ENCODE results near the gene LIN52. TPM values are rescaled to one million over a fixed set of nuclear protein-coding genes. Genes with fewer than 3 reads are reported as not detected.

LIN52 gene
- polyA plus RNA-seq = 10 to 100 TPM in 3 of 4 donors, 1 to 10 TPM in 1; 6.1 to 22.1 (median 11.1) TPM
- long read RNA-seq, donor 1 = 0 reads
- long read RNA-seq, donor 2, partial matches to known transcripts = 0 of 1 reads
- long read RNA-seq, donor 2, other reads (novel, unspliced or antisense) = 0 of 1 reads
- long read RNA-seq, donor 3, partial matches to known transcripts = 0 of 3 reads
- long read RNA-seq, donor 3, other reads (novel, unspliced or antisense) = 0 of 3 reads
- long read RNA-seq, donor 4 = 0 reads
- long read RNA-seq, donor 5 = 0 reads
- long read RNA-seq, donor 6, partial matches to known transcripts = 0 of 4 reads
- long read RNA-seq, donor 6, other reads (novel, unspliced or antisense) = 0 of 4 reads
- long read RNA-seq, donor 7 = 0 reads
- long read RNA-seq, donor 8 = 0 reads
- long read RNA-seq, donor 9, partial matches to known transcripts = 0 of 1 reads
- long read RNA-seq, donor 9, other reads (novel, unspliced or antisense) = 0 of 1 reads
- long read RNA-seq, donor 10, partial matches to known transcripts = 0 of 1 reads
- long read RNA-seq, donor 10, other reads (novel, unspliced or antisense) = 0 of 1 reads

- no peaks in the 10 kb centered on the region for H3K36me3 ChIP-seq (ENCODE audit: control insufficient read depth in 3 of 3, insufficient read depth in 2 of 3, low read depth in 1 of 3, low read length in 3 of 3)
- H3K27ac ChIP-seq (ENCODE audit: low read depth in 1 of 3, low read length in 2 of 3) = peak within 1 kb of the TSS; percentile 56 to 86 (median 63)
- DNase-seq = peak; percentile 100
- H3K4me3 ChIP-seq (ENCODE audit: low read depth in 1 of 3, low read length in 3 of 3) = peak within 1 kb of the TSS; percentile 62 to 84 (median 65)
- H3K4me1 ChIP-seq (ENCODE audit: control insufficient read depth in 3 of 3, insufficient read depth in 2 of 3, low read depth in 1 of 3, low read length in 2 of 3) = peaks cover 2 to 15% (median 4%) of the 10 kb centered on the region in 3 donors
- 0% methylated on average over 45 to 46 of the region's 46 CpGs for WGBS, 3 donors
- FAIRE-seq = peak; percentile 96
- H3K27me3 ChIP-seq (ENCODE audit: control insufficient read depth in 3 of 3, insufficient read depth in 3 of 3, low read length in 3 of 3) = no peaks in the 10 kb centered on the region
- no peaks in the 10 kb centered on the region for H3K9me3 ChIP-seq (ENCODE audit: control insufficient read depth in 2 of 2, insufficient read depth in 1 of 2, low read depth in 1 of 2, low read length in 1 of 2)
Measured at GRCh38 chr14:74084277-74085046, at the start of gene LIN52, which contains the start of gene ALDH6A1. LIN52 (plus strand) TSS chr14:74084956; CDS start chr14:74084975, 19 bp downstream. ALDH6A1 (minus strand) TSS chr14:74084453; CDS start chr14:74084394, 59 bp downstream.

GRCh38 chr14:74035556-74035955, 49.2 kb upstream of the LIN52 start:
- Histone ChIP-seq H3K4me3 (ENCODE audit: low read depth in 1 of 3, low read length in 3 of 3) (no peak overlapping the region), H3K9me3 (ENCODE audit: control insufficient read depth in 2 of 2, insufficient read depth in 1 of 2, low read depth in 1 of 2, low read length in 1 of 2) (no peaks in the 10 kb centered on the region), H3K36me3 (ENCODE audit: control insufficient read depth in 3 of 3, insufficient read depth in 2 of 3, low read depth in 1 of 3, low read length in 3 of 3) (peaks cover 0 to 3% (median 0%) of the 10 kb centered on the region in 3 donors), H3K4me1 (ENCODE audit: control insufficient read depth in 3 of 3, insufficient read depth in 2 of 3, low read depth in 1 of 3, low read length in 2 of 3) (no peaks in the 10 kb centered on the region), H3K27ac (ENCODE audit: low read depth in 1 of 3, low read length in 2 of 3) (no peak overlapping the region), H3K27me3 (ENCODE audit: control insufficient read depth in 3 of 3, insufficient read depth in 3 of 3, low read length in 3 of 3) (no peaks in the 10 kb centered on the region)
- 92 to 97% (median 94%) methylated on average over 4 of the region's 4 CpGs for WGBS, 3 donors
- DNase-seq (no peak), FAIRE-seq (no peak)

DNA sequence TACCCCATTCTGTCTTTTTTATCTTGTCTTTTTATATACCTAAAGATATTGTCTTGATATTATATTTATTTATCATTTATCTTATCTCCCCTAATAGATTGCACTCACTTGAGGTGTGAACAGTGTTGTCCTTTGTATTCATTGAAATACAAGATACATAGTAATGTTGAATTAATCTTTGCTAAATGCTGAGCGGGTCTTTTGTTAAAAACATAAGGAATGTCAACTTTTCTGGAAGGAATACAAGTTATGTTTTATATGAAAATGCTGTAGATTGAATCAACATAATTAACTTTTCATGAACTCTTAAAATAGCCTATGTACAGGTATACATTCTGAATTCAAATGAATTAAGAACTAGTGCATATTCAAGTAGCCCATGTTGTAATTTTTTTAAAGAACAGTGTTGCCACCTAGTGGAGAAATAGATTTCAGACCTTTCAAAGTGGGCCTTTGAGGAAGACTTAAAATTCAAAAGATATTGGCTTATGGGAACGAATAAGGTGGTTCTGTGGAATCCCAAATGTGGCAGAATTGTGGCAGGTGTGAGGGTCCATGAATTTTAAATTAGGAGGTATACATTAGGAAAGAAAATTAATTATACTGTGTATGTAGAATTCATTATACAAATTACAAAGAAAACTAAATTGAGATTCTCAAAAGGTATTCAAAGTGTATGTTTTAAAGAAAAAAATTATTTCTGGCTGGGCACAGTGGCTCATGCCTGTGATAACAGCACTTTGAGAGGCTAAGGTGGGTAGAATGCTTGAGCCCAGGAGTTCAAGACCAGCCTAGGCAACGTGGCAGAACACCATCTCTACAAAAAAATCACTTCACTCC, 46.5 kb upstream of the LIN52 start:
- Histone ChIP-seq H3K36me3 (ENCODE audit: control insufficient read depth in 3 of 3, insufficient read depth in 2 of 3, low read depth in 1 of 3, low read length in 3 of 3) (peaks cover 0 to 6% (median 0%) of the 10 kb centered on the region in 3 donors), H3K4me1 (ENCODE audit: control insufficient read depth in 3 of 3, insufficient read depth in 2 of 3, low read depth in 1 of 3, low read length in 2 of 3) (no peaks in the 10 kb centered on the region), H3K27ac (ENCODE audit: low read depth in 1 of 3, low read length in 2 of 3) (no peak overlapping the region), H3K27me3 (ENCODE audit: control insufficient read depth in 3 of 3, insufficient read depth in 3 of 3, low read length in 3 of 3) (no peaks in the 10 kb centered on the region), H3K9me3 (ENCODE audit: control insufficient read depth in 2 of 2, insufficient read depth in 1 of 2, low read depth in 1 of 2, low read length in 1 of 2) (no peaks in the 10 kb centered on the region), H3K4me3 (ENCODE audit: low read depth in 1 of 3, low read length in 3 of 3) (no peak overlapping the region)
- 58 to 66% (median 62%) methylated on average over 3 of the region's 3 CpGs for WGBS, 3 donors
- peak; percentile 70 to 77 for DNase-seq
- FAIRE-seq = peak; percentile 82

DNA sequence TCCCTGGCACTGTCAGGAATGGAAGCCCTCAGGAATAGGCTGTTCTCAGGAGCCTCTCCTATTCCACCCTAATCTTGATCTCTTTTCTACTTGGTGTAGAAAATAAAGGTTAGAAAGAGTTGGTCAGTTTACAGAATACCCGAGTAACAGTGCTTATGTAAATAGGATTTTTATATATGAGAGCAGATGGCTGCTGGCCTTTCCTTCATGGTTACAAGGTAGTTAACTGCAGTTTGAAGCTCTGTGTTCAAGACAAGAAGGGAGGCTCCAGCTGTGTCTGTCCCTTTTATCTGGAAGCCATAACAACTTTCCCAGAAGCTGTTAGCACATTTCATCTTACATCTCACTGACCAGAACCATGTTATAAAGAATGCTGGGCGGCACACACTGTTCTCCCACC, 42.5 kb upstream of the LIN52 start:
- H3K36me3 ChIP-seq (ENCODE audit: control insufficient read depth in 3 of 3, insufficient read depth in 2 of 3, low read depth in 1 of 3, low read length in 3 of 3) = peaks cover 0 to 13% (median 0%) of the 10 kb centered on the region in 3 donors
- no peaks in the 10 kb centered on the region for H3K9me3 ChIP-seq (ENCODE audit: control insufficient read depth in 2 of 2, insufficient read depth in 1 of 2, low read depth in 1 of 2, low read length in 1 of 2)
- no peaks in the 10 kb centered on the region for H3K27me3 ChIP-seq (ENCODE audit: control insufficient read depth in 3 of 3, insufficient read depth in 3 of 3, low read length in 3 of 3)
- FAIRE-seq (no peak), DNase-seq (no peak)
- H3K4me3 ChIP-seq (ENCODE audit: low read depth in 1 of 3, low read length in 3 of 3) = no peak overlapping the region
- no peaks in the 10 kb centered on the region for H3K4me1 ChIP-seq (ENCODE audit: control insufficient read depth in 3 of 3, insufficient read depth in 2 of 3, low read depth in 1 of 3, low read length in 2 of 3)
- 46 to 83% (median 70%) methylated on average over 2 of the region's 2 CpGs for WGBS, 3 donors
- H3K27ac ChIP-seq (ENCODE audit: low read depth in 1 of 3, low read length in 2 of 3) = no peak overlapping the region

- DNase-seq (no peak), FAIRE-seq (no peak)
- no peaks in the 10 kb centered on the region for H3K9me3 ChIP-seq (ENCODE audit: control insufficient read depth in 2 of 2, insufficient read depth in 1 of 2, low read depth in 1 of 2, low read length in 1 of 2)
- no peak overlapping the region for H3K27ac ChIP-seq (ENCODE audit: low read depth in 1 of 3, low read length in 2 of 3)
- 96 to 97% (median 97%) methylated on average over 4 of the region's 4 CpGs for WGBS, 3 donors
- peaks cover 0 to 15% (median 0%) of the 10 kb centered on the region in 3 donors for H3K36me3 ChIP-seq (ENCODE audit: control insufficient read depth in 3 of 3, insufficient read depth in 2 of 3, low read depth in 1 of 3, low read length in 3 of 3)
- H3K4me3 ChIP-seq (ENCODE audit: low read depth in 1 of 3, low read length in 3 of 3) = no peak overlapping the region
- no peaks in the 10 kb centered on the region for H3K27me3 ChIP-seq (ENCODE audit: control insufficient read depth in 3 of 3, insufficient read depth in 3 of 3, low read length in 3 of 3)
- no peaks in the 10 kb centered on the region for H3K4me1 ChIP-seq (ENCODE audit: control insufficient read depth in 3 of 3, insufficient read depth in 2 of 3, low read depth in 1 of 3, low read length in 2 of 3)
Measured at GRCh38 chr14:74045522-74045921, 39.2 kb upstream of the LIN52 start.

DNA sequence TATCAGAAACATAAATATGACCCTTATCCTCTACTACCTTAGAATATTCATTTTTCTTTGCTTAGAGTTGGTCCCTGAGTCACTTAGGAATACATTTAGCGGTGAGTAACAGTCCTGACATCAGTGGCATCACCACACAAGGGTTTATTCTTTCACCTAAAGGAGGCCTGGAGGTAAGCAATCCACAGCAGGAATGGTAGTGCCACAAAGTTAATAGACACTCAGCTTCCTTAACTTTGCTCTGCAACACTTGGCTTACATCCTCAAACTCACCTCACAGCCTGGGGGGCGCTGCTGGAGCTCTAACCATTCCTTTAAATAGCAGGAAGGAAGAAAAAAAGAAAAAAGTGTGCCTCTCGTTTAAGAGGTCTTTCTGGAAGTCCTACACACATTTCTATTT, 36.5 kb upstream of the LIN52 start:
- DNase-seq (no peak), FAIRE-seq (no peak)
- no peak overlapping the region for H3K4me3 ChIP-seq (ENCODE audit: low read depth in 1 of 3, low read length in 3 of 3)
- WGBS, 3 donors = 54 to 64% (median 54%) methylated on average over 3 of the region's 3 CpGs
- no peaks in the 10 kb centered on the region for H3K9me3 ChIP-seq (ENCODE audit: control insufficient read depth in 2 of 2, insufficient read depth in 1 of 2, low read depth in 1 of 2, low read length in 1 of 2)
- peaks cover 0 to 12% (median 0%) of the 10 kb centered on the region in 3 donors for H3K36me3 ChIP-seq (ENCODE audit: control insufficient read depth in 3 of 3, insufficient read depth in 2 of 3, low read depth in 1 of 3, low read length in 3 of 3)
- H3K27ac ChIP-seq (ENCODE audit: low read depth in 1 of 3, low read length in 2 of 3) = no peak overlapping the region
- no peaks in the 10 kb centered on the region for H3K4me1 ChIP-seq (ENCODE audit: control insufficient read depth in 3 of 3, insufficient read depth in 2 of 3, low read depth in 1 of 3, low read length in 2 of 3)
- H3K27me3 ChIP-seq (ENCODE audit: control insufficient read depth in 3 of 3, insufficient read depth in 3 of 3, low read length in 3 of 3) = no peaks in the 10 kb centered on the region

- FAIRE-seq (no peak), DNase-seq (no peak)
- Histone ChIP-seq H3K4me1 (ENCODE audit: control insufficient read depth in 3 of 3, insufficient read depth in 2 of 3, low read depth in 1 of 3, low read length in 2 of 3) (no peaks in the 10 kb centered on the region), H3K4me3 (ENCODE audit: low read depth in 1 of 3, low read length in 3 of 3) (no peak overlapping the region), H3K27ac (ENCODE audit: low read depth in 1 of 3, low read length in 2 of 3) (no peak overlapping the region), H3K9me3 (ENCODE audit: control insufficient read depth in 2 of 2, insufficient read depth in 1 of 2, low read depth in 1 of 2, low read length in 1 of 2) (no peaks in the 10 kb centered on the region), H3K27me3 (ENCODE audit: control insufficient read depth in 3 of 3, insufficient read depth in 3 of 3, low read length in 3 of 3) (no peaks in the 10 kb centered on the region), H3K36me3 (ENCODE audit: control insufficient read depth in 3 of 3, insufficient read depth in 2 of 3, low read depth in 1 of 3, low read length in 3 of 3) (peaks cover 0 to 12% (median 0%) of the 10 kb centered on the region in 3 donors)
- WGBS, 3 donors = 68 to 80% (median 77%) methylated on average over 3 of the region's 3 CpGs
Measured at GRCh38 chr14:74049876-74050495, 34.8 kb upstream of the LIN52 start.

All from small intestine (tissue), 16 donors.